Right atrium auricular region (tissue), 2 donors: Measurements from ENCODE around the gene FRMD3. TPM values are rescaled to one million over a fixed set of nuclear protein-coding genes. Genes with fewer than 3 reads are reported as not detected.

Experiments used
- DNase-seq: peaks from one replicate; pipeline ENCODE4 v3.0.0-alpha.2; 2019; ENCODE audit warnings: low spot score
- H3K27ac ChIP-seq, 2 donors: fragments of 200-600 bp; sonication (generic); 1 replicate in 1 of 2; 2 replicates in 1 of 2; pipeline ENCODE4 v1.5.1; 2016 to 2019
- H3K27me3 ChIP-seq, 2 donors: fragments of 200-600 bp; sonication (generic); one replicate each; pipeline versions ENCODE4 v1.5.1 to v1.6.0; 2017 to 2019
- H3K36me3 ChIP-seq: fragments of 200-600 bp; sonication (generic); one replicate; pipeline ENCODE4 v1.5.1; 2016
- H3K4me1 ChIP-seq, 2 donors: fragments of 200-600 bp; sonication (generic); one replicate each; pipeline versions ENCODE4 v1.5.1 to v1.6.0; 2017 to 2019
- H3K4me3 ChIP-seq, 2 donors: fragments of 200-600 bp; sonication (generic); 1 replicate in 1 of 2; 2 replicates in 1 of 2; pipeline ENCODE4 v1.5.1; 2017 to 2019; ENCODE audit warnings: mild to moderate bottlenecking in 1 of 2, moderate library complexity in 1 of 2
- H3K9me3 ChIP-seq, 2 donors: fragments of 200-600 bp; sonication (generic); one replicate each; pipeline ENCODE4 v1.5.1; 2019
- CTCF ChIP-seq, 2 donors: fragments of 200-600 bp; sonication (generic); IDR thresholded peaks; one replicate each; pipeline ENCODE4 v1.5.1; 2019; ENCODE audit warnings: antibody characterized with exemption in 2 of 2
- total RNA-seq, 2 donors: library from RNA; depleted of rRNA; stranded (reverse); fragments of >200 nt; gene quantifications; one replicate each; pipeline ENCODE4 v1.1.0, GENCODE V29; 2016

The FRMD3 gene
- total RNA-seq, 2 donors from 2014 or later, result 31.4 to 77.5 TPM

GRCh38 chr9:83511051-83511450, 27.1 kb downstream of the FRMD3 start:
- H3K9me3 ChIP-seq, result no peaks in the 10 kb centered on the region
- no peak for DNase-seq
- H3K36me3 ChIP-seq, result no peaks in the 10 kb centered on the region
- TF ChIP-seq CTCF (IDR thresholded peaks at IDR 0.05), result no peak
- H3K4me3 ChIP-seq, result no peak overlapping the region
- no peaks in the 10 kb centered on the region for H3K27me3 ChIP-seq
- H3K27ac ChIP-seq, result no peak overlapping the region
- H3K4me1 ChIP-seq, result peaks cover 0 to 33% of the 10 kb centered on the region in 2 donors

- Histone ChIP-seq H3K27me3 (no peaks in the 10 kb centered on the region), H3K27ac (no peak overlapping the region), H3K4me3 (no peak overlapping the region), H3K4me1 (peaks cover 0 to 33% of the 10 kb centered on the region in 2 donors), H3K36me3 (no peaks in the 10 kb centered on the region), H3K9me3 (no peaks in the 10 kb centered on the region)
- no peak for DNase-seq
- no peak for TF ChIP-seq CTCF (IDR thresholded peaks at IDR 0.05)
Measured at GRCh38 chr9:83509402-83509801, 28.8 kb downstream of the FRMD3 start.

- no peaks in the 10 kb centered on the region for H3K9me3 ChIP-seq
- no peaks in the 10 kb centered on the region for H3K27me3 ChIP-seq
- H3K36me3 ChIP-seq, result no peaks in the 10 kb centered on the region
- H3K4me1 ChIP-seq, result peaks cover 0 to 33% of the 10 kb centered on the region in 2 donors
- no peak for TF ChIP-seq CTCF (IDR thresholded peaks at IDR 0.05)
- DNase-seq, result no peak
- H3K27ac ChIP-seq, result no peak overlapping the region
- no peak overlapping the region for H3K4me3 ChIP-seq
Measured at GRCh38 chr9:83508067-83508466, 30.1 kb downstream of the FRMD3 start.

GRCh38 chr9:83505282-83505681, 32.9 kb downstream of the FRMD3 start:
- DNase-seq, result no peak
- H3K36me3 ChIP-seq, result no peaks in the 10 kb centered on the region
- no peak for TF ChIP-seq CTCF (IDR thresholded peaks at IDR 0.05)
- no peaks in the 10 kb centered on the region for H3K9me3 ChIP-seq
- H3K4me1 ChIP-seq, result peaks cover 0 to 20% of the 10 kb centered on the region in 2 donors
- H3K27ac ChIP-seq, result no peak overlapping the region
- H3K4me3 ChIP-seq, result no peak overlapping the region
- H3K27me3 ChIP-seq, result no peaks in the 10 kb centered on the region

GRCh38 chr9:83503866-83504265, 34.3 kb downstream of the FRMD3 start:
- DNase-seq, result no peak
- no peaks in the 10 kb centered on the region for H3K36me3 ChIP-seq

More at GRCh38 chr9:83503866-83504265, 34.3 kb downstream of the FRMD3 start:
- H3K9me3 ChIP-seq, result no peaks in the 10 kb centered on the region
- peaks cover 0 to 9% of the 10 kb centered on the region in 2 donors for H3K4me1 ChIP-seq
- no peaks in the 10 kb centered on the region for H3K27me3 ChIP-seq
- H3K27ac ChIP-seq, result no peak overlapping the region
- no peak for TF ChIP-seq CTCF (IDR thresholded peaks at IDR 0.05)
- no peak overlapping the region for H3K4me3 ChIP-seq
